HG02970 (cell line): ENCODE results near the gene CIAO3.

Experiments
- ATAC-seq: cut with Tn5 transposase; IDR thresholded peaks from one replicate; pipeline ENCODE4 v1.9.1; 2021; ENCODE audit warnings: mild to moderate bottlenecking, moderate library complexity, moderate number of reproducible peaks; ENCODE audit not compliant: unreplicated experiment, low FRiP score

The CIAO3 gene

GRCh38 chr16:682493-683395, 58.1 kb downstream of the CIAO3 start:
- no peak for ATAC-seq

- ATAC-seq, result no peak
Observed at GRCh38 chr16:681746-682427, 58.9 kb downstream of the CIAO3 start.

GRCh38 chr16:680967-681745, 59.6 kb downstream of the CIAO3 start:
- ATAC-seq, result no peak

GRCh38 chr16:680625-680945, 60.2 kb downstream of the CIAO3 start:
- ATAC-seq, result no peak

DNA sequence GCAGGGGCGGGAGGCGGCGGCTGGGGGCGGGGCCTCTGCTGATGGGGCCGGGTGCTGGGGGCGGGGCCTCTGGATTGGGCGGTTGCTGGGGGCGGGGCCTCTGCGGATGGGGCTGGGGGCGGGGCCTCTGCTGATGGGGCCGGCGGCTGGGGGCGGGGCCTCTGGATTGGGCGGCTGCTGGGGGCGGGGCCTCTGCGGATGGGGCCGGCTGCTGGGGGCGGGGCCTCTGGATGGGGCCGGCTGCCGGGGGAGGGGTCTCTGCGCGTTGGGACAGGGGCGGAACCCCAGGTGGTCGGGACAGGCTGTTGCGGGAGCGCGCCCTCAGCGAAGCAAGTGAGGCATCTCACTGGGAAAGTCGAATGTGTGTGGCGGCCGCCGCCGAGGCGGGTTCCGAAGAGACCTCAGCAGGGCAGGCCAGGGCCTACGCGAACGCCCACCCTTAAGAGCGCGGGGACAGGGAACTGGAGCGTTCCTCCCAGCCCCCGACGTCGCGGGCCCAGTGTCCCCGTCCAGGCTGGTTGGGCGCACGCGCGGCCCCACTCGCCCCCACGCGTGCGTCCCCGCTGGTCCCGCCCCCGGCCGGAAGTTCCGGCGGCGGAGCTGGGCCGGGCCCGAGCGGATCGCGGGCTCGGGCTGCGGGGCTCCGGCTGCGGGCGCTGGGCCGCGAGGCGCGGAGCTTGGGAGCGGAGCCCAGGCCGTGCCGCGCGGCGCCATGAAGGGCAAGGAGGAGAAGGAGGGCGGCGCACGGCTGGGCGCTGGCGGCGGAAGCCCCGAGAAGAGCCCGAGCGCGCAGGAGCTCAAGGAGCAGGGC, 60.8 kb downstream of the CIAO3 start, which contains the start of gene STUB1:
STUB1 (plus strand) TSS at position 597 of the 811 bp plus-strand sequence; CDS start at position 713, 116 bp downstream.
- ATAC-seq, result no peak
